Thoracic aorta (tissue), 2 donors: Measurements from ENCODE around the gene HOXB9. TPM values are rescaled to one million over a fixed set of nuclear protein-coding genes. Genes with fewer than 3 reads are reported as not detected.

Experiments
- ATAC-seq: fragments of 150-250 bp; one replicate; pipeline ENCODE4 v1.8.0; 2017; ENCODE audit warnings: low read depth; ENCODE audit not compliant: insufficient number of reproducible peaks, low FRiP score
- DNase-seq: peaks from one replicate; pipeline ENCODE4 v3.0.0-alpha.2; 2020; ENCODE audit warnings: low spot score
- H3K27ac ChIP-seq, 2 donors: fragments of 200-600 bp; sonication (generic); 1 replicate in 1 of 2; 2 replicates in 1 of 2; pipeline ENCODE4 v1.5.1; 2016; ENCODE audit warnings: mild to moderate bottlenecking in 2 of 2, moderate library complexity in 2 of 2
- H3K27me3 ChIP-seq: fragments of 200-600 bp; sonication (generic); replicated peaks from 2 replicates; pipeline ENCODE4 v1.6.0; 2016; ENCODE audit warnings: mild to moderate bottlenecking; ENCODE audit not compliant: insufficient read depth
- H3K36me3 ChIP-seq: fragments of 200-600 bp; sonication (generic); one replicate; pipeline ENCODE4 v1.5.1; 2016
- H3K4me1 ChIP-seq, 2 donors: fragments of 200-600 bp; sonication (generic); 1 replicate in 1 of 2; 2 replicates in 1 of 2; pipeline versions ENCODE4 v1.5.1 to v1.6.0; 2016; ENCODE audit warnings: low read depth in 2 of 2, mild to moderate bottlenecking in 1 of 2; ENCODE audit not compliant: control insufficient read depth in 1 of 2
- H3K4me3 ChIP-seq: fragments of 200-600 bp; sonication (generic); 2 replicates; pipeline ENCODE4 v1.5.1; 2016; ENCODE audit warnings: mild to moderate bottlenecking
- H3K9me3 ChIP-seq: fragments of 200-600 bp; sonication (generic); 2 replicates; pipeline ENCODE4 v1.5.1; 2016
- CTCF ChIP-seq: fragments of 200-600 bp; sonication (generic); IDR thresholded peaks from one replicate; pipeline ENCODE4 v1.5.1; 2019; ENCODE audit warnings: antibody characterized with exemption
- total RNA-seq, 2 donors: library from RNA; depleted of rRNA; stranded (reverse); fragments of >200 nt; gene quantifications; one replicate each; pipeline versions ENCODE4 v1.1.0 to v1.2.3, GENCODE V29; 2016

HOXB9 gene
- total RNA-seq, 2 donors from 2014 or later: not detected

DNA sequence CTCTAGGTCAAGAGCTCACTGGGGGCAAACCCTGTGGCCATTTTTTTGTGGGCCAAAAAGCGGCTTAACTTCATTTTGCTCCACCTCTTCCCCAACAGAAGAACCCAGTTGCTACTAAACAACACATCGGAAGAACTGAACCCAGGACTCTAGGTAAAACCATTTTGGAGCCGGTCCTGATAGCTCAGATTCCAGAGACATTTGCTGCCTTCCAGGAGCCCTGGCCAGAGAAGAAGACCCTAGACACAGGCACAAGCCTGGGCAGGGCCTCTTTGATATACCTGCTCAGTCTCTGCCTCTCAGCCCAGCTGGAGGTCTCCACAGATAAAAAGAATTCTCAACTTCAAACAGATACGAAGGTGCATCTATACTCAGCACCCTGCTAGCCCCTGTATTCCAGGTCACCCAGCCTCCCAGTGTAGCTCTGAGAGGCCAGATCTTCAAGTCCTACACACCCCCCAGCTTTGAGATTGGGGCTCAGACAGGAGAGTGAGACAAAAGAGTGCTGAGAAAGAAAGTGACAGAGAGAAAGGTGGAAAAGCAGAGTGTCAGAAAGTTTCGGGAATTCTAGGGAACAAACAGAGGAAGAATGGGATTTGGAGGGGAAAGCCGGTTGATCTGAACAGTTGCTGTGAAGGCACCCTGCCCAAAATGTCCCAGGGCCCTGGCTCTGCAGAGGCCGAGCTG, 6.6 kb upstream of the HOXB9 start:
- Histone ChIP-seq H3K9me3 (no peaks in the 10 kb centered on the region), H3K36me3 (no peaks in the 10 kb centered on the region), H3K4me3 (no peak overlapping the region), H3K4me1 (no peaks in the 10 kb centered on the region), H3K27me3 (peaks cover 53% of the 10 kb centered on the region), H3K27ac (no peak overlapping the region)
- ATAC-seq (no peak), DNase-seq (no peak)
- no peak for TF ChIP-seq CTCF

DNA sequence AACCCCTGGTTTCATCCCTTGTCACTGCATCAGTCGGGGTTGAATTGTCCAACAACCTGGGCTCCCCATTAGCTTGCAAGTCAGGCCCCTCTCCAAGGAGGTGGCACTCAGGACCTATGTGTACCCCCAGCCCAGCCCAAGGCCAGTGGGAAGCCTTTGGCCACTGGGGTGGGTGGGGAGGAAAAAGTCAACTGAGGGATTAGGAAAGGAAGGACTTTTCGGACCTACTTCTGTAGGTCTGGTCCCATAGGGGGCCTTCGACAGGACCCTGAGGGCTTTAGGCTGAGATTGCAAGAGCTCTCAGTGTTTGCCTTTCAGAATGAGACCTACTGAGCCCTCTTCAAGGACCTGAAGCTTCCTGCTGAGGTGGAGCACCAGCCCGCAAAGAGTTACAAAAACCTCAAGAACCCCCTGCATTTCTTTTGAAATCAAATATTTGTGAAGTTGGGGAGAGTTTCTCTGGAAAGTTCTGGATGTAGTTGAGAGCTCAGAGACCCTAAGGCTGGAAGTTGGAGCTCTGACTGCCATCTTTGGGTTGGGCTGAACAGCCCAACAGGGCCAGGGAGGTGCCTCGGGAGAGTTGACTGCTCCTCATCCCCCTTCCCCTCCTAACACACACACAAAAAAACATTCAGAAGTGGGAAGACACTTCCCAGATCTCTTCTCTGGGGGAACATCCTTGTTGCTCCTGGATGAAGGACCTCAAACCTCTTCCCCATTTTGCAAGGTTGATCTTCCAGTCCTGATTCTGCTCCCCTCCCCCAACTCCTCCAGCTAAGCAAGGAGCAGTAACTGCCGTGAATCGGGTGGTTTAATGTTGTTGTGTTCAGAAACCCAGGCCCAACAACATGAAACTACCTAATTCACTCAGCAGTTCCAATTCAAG, 5.8 kb upstream of the HOXB9 start:
- DNase-seq: no peak
- ATAC-seq: no peak
- H3K9me3 ChIP-seq: no peaks in the 10 kb centered on the region
- H3K27me3 ChIP-seq: peaks cover 58% of the 10 kb centered on the region
- no peak for TF ChIP-seq CTCF
- H3K4me1 ChIP-seq: no peaks in the 10 kb centered on the region
- H3K36me3 ChIP-seq: no peaks in the 10 kb centered on the region
- no peak overlapping the region for H3K4me3 ChIP-seq
- H3K27ac ChIP-seq: no peak overlapping the region

DNA sequence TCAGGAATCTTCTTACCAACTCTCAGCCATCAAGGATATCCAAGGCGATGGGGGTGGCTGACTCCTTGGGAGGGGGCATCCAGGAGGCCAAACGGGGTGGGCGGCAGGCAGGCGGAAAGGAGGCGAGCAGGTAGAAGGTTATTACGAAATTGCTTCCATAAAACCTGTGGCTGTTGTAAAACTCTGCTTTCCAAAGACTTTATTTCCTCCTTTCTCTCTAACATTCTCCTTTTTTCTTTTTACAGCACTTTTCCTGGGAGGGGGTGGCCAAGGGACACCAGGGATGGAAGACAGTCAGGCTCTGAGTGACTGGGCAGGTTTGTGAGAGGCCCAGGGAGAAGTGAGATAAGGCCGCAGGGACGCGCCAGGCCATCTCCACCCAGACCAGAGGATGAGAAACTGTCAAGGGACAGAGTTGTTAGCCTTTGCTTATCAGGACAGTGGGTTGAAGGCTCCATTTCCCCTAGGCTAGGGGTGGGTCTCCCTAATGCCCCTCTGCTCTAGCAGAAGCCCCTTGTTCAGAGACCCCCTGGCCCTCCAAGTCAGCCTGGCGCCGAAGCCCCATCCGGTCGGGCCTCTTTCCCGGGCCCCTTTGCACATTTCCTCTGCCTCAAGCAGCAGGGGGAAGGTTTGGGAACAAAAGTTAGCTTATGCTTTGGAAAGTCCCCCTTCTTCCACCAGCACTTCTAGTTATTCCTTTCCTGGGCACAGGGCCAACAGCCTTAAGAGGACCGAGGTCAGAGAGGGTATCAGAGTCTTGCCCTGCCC, 5.0 kb upstream of the HOXB9 start:
- DNase-seq: no peak
- TF ChIP-seq CTCF: no peak
- H3K27me3 ChIP-seq: peaks cover 57% of the 10 kb centered on the region

GRCh38 chr17:48630009-48630924, 4.1 kb upstream of the HOXB9 start:
- no peak for TF ChIP-seq CTCF
- Histone ChIP-seq H3K4me1 (peaks cover 13 to 14% of the 10 kb centered on the region in 2 donors), H3K4me3 (no peak overlapping the region), H3K27me3 (peaks cover 53% of the 10 kb centered on the region), H3K9me3 (no peaks in the 10 kb centered on the region), H3K36me3 (no peaks in the 10 kb centered on the region), H3K27ac (no peak overlapping the region)
- DNase-seq (no peak), ATAC-seq (no peak)

More for the DNA sequence above, 5.0 kb upstream of the HOXB9 start:
- Histone ChIP-seq H3K4me1 (peaks cover 5% of the 10 kb centered on the region in 2 donors), H3K27ac (no peak overlapping the region), H3K9me3 (no peaks in the 10 kb centered on the region), H3K36me3 (no peaks in the 10 kb centered on the region), H3K4me3 (no peak overlapping the region)
- no peak for ATAC-seq
